Pulmonary artery endothelial cell (primary cell): ENCODE results near the gene NTM. TPM values are rescaled to one million over a fixed set of nuclear protein-coding genes. Genes with fewer than 3 reads are reported as not detected.

ENCODE experiments used
- DNase-seq: peaks from one replicate; pipeline ENCODE4 v3.0.0-alpha.2; 2011; ENCODE audit warnings: low read depth, low spot score
- total RNA-seq: library from RNA; depleted of rRNA; stranded (reverse); fragments of >200 nt; gene quantifications from 2 replicates; pipeline ENCODE4 v1.2.3, GENCODE V29; 2014

The NTM gene
- total RNA-seq, 1 donor from 2014 or later = 2.6 TPM

DNA sequence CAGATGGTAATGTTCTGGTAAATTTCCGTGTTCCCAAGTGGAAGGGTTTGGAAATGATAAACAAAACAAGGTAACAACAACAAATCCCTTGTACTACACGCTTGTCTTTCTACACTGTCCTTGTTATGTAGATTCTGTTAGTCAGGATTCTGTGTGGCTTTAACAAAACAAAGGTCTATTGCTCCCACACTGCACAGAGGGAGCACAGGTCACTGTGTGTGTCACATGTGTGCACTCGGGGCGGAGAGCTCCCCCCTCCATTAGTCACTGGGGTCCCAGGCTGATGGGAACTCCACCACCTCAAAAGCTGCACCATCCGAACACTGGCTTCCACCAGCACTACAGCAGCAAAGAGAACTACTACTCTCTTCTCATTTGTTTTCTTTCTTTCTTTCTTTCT lies 227.9 kb downstream of the NTM start:
- no peak for DNase-seq

DNA sequence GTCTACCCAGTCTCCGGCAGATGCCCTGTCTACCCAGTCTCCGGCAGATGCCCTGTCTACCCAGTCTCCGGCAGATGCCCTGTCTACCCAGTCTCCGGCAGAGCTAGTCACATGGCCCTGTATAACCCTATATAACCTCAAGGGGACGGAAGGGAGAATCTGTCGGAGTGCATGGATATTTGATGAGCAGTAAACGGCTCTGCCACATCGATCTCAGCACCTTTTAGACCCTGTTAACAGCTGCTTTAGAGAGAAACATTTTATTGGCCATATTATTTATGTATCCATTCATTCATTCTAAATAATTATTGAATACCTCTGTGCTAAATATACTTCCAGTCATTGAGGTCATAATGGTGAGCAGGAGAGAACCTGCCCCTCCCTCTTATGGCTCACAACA lies 228.9 kb downstream of the NTM start:
- DNase-seq = no peak

DNA sequence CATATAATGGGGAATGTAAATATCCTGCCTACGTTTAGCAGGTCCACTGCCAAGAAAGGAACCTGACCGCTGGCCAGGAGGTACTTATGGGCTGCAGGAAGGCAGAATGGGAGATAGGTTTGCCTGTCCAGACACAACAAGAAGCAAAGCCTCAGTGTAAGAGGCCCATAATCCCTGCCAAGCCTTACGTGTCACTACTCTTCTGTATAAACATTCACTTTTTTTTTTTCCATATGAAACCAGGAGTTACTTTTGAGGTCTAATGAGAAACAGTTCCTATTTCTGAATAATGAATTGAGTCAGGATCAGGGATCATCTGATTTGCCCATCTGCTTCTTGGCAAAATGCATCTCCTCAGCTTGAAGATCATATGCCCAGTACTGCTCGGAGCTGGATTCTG lies 230.2 kb downstream of the NTM start:
- no peak for DNase-seq

DNA sequence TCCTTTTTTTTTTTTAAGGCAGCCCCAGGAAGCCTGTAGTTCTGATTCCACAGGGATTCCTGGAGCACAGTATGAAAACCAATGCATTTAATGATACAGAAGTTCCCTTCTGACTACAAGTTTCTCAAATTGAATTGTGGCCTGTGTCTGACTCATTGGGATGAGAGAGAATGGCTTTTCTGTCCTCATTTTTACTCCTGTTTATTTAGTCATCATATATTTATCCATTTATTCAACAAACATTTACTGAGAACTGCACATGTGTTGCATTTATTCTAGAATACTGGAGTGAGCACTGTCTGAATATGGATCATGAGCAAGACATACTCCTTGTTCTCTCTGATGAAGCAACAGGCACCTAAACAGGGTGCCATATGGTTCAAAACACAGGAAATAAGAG lies 231.2 kb downstream of the NTM start:
- no peak for DNase-seq

DNA sequence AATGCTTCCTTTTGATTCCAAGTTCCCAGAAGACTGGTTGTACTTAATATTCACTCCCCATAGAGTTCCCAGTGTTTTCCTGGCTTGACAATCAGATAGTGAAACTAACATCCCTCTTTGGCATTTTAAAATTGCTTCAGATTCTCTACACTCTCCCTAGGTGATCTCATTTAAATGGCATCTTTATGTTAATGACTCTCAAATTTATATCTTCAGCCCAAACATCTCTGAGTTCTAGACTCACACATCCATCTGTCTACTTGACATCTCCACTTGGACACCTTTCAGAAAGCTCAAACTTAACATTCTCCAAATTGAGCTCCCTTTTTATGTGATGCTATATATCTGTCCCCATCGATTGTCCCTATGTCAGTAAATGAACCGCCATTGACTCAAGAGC lies 232.0 kb downstream of the NTM start:
- no peak for DNase-seq

DNA sequence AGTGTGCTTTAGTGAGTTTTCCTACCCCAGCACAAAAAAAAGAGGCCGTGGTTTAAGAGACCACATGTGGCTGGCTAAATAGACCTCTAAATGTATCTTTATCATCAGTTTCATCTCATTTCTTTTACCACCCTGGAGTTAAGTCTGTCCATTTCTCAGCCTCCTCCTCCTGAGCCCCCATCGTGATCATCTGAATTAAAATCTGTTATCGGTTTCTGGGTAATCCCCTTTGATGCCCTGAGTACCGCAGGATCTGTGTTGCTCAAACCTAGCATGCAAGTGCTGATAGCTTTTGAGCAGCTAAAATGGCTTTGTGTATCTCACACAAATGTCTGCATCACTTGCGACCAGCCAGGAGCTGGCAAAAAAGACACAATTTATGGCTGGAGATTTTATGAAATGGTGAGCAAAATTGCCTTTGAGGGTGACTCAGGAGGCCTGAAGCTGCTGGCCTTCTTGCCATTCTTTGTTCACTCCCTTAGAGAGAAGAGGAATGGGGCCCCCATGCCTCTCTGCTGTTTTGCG lies 236.5 kb downstream of the NTM start:
- no peak for DNase-seq

DNA sequence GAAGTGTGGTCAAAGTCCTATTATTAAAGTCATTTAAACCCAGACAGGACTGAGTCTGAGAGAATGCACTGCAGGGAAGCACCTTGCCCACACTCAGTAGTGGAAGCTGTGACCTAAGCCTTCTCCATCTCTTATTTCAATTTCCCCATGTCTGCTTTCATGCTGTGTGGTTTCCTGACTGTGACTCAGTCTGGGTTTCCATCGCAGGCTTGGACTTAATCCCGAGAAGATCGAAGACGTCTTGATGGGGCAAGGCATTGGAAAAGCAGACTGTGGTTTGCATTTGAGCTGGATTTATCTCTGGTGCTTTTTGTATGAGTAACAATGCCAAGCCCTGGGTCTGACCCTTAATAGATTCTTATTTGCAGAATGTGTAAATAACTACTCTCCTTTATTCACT lies 238.9 kb downstream of the NTM start:
- no peak for DNase-seq

DNA sequence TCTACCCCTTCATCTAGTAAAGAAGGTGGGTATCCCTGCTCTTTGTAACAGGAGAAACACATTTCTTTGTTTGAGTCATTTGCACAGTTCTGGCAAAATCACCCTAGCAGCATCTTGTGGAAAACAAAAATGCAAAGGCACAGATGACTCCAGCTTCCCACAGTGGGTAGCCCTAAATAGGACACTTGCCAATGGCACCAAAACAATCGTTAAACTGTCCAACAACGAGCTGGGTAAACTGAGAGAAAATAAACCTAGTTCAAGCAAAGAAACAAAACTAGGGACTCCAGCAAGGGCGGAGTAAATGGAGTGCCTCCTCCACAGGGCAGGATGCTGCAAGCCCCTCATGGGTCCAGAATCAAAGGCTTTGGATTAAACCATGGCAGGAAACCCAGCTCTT lies 239.5 kb downstream of the NTM start:
- no peak for DNase-seq

DNA sequence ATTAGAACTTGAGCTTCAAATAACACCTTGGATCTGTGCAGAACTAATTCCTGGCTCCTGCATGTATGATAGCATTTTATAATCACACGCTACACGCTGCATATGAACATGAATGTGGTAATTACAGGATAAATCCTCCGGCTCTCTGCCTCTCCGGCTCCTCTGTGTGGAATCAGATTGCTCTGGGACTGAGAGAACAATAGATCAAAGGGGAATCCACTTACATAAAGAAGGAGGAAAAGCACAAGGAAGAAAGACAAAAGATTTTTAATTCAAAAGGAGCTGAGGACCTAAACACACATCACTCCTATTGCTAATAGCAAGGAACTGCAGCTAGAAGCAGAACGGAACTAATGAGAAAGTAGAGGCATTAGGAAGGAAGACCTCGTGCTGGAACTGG lies 240.9 kb downstream of the NTM start:
- no peak for DNase-seq

DNA sequence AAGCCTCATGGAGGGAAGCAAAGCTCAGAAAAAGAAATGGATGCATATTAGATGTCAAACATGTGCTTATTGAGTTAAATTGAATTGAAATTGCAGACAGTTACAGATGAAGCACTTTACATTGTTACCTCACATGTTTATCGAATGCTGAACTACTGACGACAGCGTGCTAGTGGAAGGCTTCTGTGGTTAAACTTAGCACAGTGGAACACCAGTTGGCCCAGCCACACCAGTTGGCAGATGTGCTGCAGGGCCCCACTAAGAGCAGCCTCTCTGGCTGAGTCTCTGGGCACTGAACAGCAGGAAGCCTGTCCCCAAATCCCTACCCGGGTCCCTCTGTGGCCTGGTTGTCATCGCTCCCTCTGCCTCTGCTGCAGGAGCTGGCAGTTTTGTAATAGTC lies 242.1 kb downstream of the NTM start:
- no peak for DNase-seq

DNA sequence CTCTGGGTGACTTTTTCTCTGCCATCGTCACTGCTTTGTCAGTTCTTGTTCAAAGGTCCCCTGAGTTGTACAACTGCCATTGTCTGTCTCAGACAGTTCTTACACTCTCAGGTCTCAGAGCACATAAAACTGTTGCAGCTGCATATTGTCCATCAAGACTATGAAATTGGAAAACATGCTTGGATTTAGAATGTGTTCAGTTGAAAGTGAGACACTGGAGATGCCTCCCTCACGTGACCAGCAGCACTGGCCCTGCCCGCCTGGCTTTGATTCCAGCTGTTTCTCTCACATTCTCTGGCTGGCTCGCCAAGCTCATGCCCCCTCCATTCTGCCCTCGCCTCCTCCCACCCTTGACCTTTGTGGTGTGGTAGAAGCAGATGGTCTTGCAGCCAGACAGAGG lies 244.2 kb downstream of the NTM start:
- DNase-seq = no peak

DNA sequence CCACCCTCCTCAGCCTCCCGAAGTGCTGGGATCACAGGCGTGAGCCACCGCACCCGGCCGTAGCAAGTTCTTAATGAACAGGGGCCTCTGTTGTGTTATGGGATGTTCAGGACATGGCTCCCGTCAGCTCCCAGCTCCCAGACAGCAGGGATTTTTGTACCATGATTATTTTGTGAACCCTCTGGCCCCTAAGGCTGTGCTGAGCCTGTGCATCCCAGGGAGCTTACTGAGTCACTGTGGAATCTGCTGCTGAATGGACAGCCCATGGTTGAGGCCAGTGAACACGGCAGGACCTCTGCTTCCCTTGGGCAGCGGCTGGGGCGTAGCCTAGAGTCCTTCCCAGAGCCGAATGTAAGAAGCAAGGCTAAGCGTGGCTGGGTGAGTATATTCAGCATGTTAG lies 245.2 kb downstream of the NTM start:
- DNase-seq = no peak

DNA sequence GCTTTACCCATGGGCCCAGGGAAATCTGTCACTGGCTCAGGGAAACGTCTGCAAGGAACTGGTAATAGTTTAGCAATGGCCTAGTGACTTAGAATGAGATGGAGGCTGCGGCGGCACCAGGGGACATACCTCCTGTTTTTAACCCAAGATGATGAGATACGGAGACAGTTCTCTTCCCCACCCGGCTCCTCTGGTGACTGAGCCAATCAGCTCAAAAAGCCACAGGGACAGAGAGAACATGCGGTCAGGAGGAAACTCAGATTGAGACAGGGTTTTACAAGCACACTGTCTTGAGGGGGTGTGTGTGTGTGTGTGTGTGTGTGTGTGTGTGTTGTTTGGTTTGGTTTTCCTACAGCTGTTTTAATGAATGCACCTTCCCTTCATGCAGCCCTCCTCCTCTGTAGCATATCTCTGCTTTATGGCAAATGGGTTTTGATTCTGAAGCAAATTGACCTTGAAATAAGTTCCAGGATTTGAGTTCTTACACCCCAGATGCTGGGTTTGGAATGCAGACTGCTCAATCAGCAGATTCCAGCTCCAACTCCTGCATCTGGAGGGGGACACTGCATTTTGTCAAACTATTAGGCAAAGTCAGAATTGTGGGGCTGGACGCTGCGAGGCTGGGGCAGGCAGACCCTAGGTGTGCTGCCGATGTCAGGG lies 246.2 kb downstream of the NTM start:
- DNase-seq = no peak

DNA sequence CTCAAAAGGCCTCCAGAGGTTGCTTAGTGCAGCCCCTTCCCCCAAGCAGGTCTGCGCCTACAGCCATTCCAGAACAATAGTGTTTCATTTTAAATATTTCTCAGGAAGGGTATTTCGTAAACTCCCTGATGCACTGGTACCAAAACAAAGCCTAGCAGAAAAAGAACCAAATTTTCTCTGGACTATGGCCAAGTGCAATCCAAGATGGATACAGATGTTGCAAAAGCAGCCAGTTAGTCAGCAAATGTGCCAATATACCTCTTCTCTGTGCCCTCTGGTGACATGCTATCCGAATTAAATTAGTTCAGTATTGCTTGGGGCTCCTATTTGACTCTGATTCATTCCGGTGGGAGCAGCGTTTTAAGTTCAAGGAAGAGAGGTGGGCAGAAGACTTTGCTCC lies 247.8 kb downstream of the NTM start:
- DNase-seq = no peak

DNA sequence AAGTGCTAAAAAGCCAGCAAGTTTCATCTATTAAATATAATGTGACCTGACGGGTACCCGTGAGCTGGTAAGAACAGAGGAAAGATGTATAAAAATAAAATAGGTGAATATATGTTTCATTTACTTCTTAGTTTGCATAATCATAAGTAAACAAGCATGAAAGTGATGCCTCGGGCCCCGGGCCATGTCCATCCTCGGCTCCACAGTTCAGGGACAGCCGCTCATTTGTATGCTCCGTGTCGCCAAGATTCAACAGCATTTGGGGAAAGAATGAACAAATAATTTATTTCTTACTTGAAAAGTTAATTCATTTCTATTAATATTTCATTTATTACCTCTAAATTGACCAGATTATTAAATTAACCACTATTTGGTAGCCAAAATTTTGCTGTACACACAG lies 251.8 kb downstream of the NTM start:
- DNase-seq = no peak

DNA sequence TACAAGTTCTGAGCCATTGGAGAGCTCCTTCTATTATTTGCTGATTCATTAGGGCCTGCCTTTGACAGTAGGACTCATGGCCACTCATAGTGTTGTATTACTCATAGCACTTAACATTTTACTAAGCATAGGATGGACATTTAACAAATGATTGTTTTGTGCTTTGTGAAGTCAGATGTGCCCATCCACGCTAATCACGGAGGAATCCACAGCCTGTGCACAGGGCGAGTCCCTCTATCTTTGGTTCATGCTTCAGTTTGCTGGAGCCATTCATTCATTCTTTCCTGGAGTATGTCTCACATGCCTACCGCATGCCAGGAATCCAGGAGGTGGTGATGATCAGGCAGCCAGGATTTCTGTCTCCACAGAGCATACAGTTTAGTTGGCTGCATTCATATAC lies 254.1 kb downstream of the NTM start:
- DNase-seq = no peak

DNA sequence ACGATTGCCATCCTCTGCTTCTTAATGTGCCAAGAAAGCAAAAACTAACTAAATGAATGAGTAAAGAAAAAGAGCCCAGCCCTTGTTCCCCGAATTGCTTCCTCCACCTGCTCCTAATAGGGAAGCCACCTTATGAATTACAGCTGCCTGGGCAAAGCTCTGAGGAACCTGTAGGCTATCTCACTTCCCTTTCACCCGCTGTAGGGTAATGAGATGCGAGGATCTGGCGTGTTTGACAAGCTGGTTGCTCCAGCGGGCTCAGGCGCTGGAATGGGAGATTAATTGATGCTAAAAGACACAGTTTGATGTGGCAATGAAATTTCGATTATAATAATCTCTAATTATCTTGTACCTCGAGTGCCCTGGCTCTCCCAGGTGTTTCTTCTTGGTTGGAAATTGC lies 256.4 kb downstream of the NTM start:
- no peak for DNase-seq

DNA sequence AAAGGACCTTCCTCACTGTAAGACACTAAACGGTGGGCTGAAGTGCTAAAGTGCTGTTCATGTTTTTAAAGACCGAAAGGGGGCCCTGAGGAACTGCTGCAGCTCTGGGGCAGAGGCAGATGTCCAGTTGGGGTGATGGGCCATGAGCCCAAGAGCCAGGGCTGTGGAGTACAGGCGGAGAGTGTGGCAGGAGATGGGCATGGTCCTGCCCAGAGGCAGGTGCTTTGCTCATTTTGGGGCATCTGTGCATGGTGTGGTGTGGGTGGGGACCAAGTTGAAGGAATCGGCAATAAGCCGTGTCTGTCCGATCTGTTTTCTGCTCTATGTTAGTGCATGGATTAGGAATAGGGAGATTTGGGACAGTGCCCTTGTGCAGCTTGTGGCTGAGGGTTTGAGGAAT lies 258.3 kb downstream of the NTM start:
- DNase-seq = no peak

DNA sequence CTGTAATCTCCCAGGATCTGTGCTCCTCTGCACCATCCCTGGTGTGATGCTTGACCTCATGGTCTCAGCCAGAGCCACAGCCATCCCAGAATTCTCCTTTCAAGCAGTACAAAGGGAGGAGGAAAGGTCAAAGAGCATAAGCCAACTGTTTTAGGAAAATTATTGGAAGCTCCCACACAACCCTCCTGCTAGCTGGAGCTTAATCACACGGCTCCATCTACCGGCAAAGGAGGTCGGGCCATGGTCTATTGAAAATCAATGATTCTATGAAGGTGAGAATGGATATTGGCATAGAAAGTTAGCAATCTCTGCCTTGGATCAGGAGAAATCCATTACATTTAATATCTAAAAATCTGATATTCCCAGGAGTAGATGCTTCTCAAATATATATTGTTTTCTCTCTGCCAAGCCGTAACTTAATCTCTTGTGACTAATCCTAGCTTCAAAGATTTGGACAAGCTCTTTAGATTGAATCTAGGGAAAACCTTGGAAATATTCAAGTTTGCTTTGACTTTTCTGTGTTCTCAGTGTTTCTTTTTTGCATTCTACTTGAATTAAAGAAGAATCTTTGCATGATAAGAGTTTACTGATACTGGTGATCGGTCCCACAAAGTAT lies 259.6 kb downstream of the NTM start:
- DNase-seq = no peak

DNA sequence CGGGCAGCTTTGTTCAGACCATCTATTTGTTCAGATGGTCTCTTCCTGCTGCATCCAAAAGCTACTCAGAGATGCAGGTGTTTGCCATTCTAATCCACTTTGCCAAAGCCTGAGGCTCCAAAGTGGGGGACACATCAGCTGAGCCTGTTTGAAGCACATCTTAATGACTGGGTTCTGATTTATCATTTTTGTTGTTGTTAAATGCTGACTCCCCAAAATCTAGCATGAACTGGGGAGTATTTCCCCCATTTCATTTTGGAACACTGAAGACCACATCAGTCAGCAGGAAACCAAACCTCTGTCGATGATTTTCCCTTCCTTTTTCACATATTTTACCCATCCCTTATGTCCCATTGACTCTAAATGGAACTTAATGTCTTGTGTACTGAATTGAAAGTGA lies 262.6 kb downstream of the NTM start:
- no peak for DNase-seq

DNA sequence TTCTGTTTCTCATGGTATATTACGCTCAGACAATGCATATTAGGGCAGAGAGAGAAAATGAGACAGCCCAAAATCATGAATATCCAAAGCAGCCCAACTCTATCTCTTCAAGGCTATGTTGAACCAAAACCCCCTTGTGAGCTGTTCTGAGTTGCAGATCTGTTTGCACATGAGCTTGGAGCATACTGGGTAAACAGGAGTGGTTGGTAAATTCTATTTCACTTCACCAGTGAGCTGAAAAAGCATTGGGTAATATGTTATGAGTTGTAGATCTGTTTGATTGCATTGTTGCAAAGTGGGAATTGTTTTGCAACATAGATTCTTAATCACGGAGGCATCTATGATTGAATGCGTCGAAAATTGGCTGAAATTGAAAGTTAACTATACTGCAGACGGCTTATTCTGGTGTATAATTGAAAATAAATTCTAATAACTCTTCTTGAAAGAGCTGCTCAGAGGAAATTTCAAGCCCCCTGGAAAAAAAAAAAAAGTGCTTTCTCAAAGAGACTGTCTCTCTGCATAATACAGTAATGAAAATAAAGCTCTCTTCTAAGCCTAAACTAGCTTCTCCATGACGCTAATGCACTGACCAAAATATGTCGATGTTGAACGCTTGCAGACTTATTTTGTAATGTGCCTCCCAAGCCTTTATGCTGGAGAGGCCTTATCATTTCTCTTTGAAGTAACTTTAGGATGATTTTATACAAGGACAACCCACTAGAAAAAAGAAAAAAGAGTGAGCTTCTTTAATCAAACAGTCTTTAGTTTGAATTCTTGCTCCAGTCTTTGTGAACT lies 263.7 kb downstream of the NTM start:
- DNase-seq = no peak

DNA sequence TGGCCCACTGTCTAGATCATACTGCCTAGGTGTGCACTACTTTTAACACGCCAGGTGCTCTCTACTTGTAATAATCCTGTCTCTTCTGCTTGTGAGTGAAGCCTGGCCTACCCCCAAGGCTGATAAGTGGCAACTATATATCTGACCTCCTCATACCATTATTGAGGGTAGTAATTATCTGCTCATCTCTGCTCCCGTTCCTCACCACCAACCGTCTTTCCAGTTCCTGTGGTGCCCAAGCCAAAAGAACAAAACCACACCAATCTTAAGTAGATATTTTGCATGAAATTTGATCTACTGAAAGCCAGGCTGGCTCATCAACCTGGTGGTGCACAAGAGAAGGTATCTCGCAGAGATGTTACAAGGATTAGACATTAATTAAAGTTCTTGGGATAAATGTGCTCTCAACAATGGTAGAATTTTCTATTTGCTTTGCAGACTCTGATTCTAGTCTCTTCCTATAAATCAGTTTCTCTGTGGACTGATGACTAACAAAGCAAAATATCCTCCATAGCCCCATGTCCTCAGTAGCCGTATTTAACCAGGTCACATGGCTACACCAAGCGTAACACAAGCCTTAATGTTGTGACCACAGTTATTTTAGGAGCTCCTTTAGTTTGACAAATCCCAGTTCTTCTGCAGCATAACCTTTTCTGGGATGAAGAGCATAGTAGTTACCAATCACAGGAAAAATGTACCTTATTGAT lies 267.2 kb downstream of the NTM start:
- DNase-seq = no peak
